Keratinocyte (primary cell): ENCODE results near the gene PRSS58. TPM values are rescaled to one million over a fixed set of nuclear protein-coding genes. Genes with fewer than 3 reads are reported as not detected.

Source experiments
- DNase-seq: peaks from one replicate; pipeline ENCODE4 v3.0.0-alpha.2; 2011; ENCODE audit warnings: low read depth, missing footprints, low spot score
- FAIRE-seq: peaks from 2 replicates; lab custom pipeline; 2011; peaks lifted over from hg19 to GRCh38; lab: Jason Lieb, UNC
- H2AFZ ChIP-seq: 2 replicates; pipeline ENCODE4 v1.6.0; 2012; ENCODE audit warnings: low read length, control low read depth, inconsistent platforms; ENCODE audit not compliant: control insufficient read depth
- H3K27ac ChIP-seq: 2 replicates; pipeline ENCODE4 v1.5.1; 2011; ENCODE audit warnings: low read length; ENCODE audit not compliant: control insufficient read depth, insufficient read depth
- H3K27me3 ChIP-seq: 3 replicates; pipeline ENCODE4 v1.6.0; 2011; ENCODE audit warnings: low read length; ENCODE audit not compliant: control insufficient read depth, insufficient read depth; ENCODE audit errors: extremely low read depth
- H3K36me3 ChIP-seq, 2 experiments: 2 replicates in 1 of 2; 3 replicates in 1 of 2; pipeline ENCODE4 v1.5.1; 2011; ENCODE audit warnings: low read length in 2 of 2, mild to moderate bottlenecking in 1 of 2; ENCODE audit not compliant: control insufficient read depth in 2 of 2, insufficient read depth in 2 of 2; ENCODE audit errors: extremely low read depth in 1 of 2
- H3K4me1 ChIP-seq: 3 replicates; pipeline ENCODE4 v1.5.1; 2011; ENCODE audit warnings: low read length; ENCODE audit not compliant: control insufficient read depth, insufficient read depth; ENCODE audit errors: extremely low read depth
- H3K4me2 ChIP-seq: 3 replicates; pipeline ENCODE4 v1.6.0; 2011; ENCODE audit warnings: low read depth, low read length; ENCODE audit not compliant: control insufficient read depth, insufficient read depth; ENCODE audit errors: extremely low read depth
- H3K4me3 ChIP-seq, 3 experiments: fragments of 200-600 bp in 1 of 3; sonication (generic) in 1 of 3; 2 replicates in 2 of 3; 3 replicates in 1 of 3; pipeline ENCODE4 v1.5.1; 2011 to 2016; ENCODE audit warnings: low read length in 3 of 3, mild to moderate bottlenecking in 3 of 3, control low read depth in 2 of 3, inconsistent platforms in 1 of 3, low read depth in 1 of 3, mixed read lengths in 1 of 3, mixed run types in 1 of 3, moderate library complexity in 1 of 3; ENCODE audit not compliant: control insufficient read depth in 2 of 3, insufficient read depth in 2 of 3; ENCODE audit errors: extremely low read depth in 1 of 3
- H3K79me2 ChIP-seq: 2 replicates; pipeline ENCODE4 v1.6.0; 2012; ENCODE audit warnings: low read length; ENCODE audit not compliant: control insufficient read depth, insufficient read depth
- H3K9ac ChIP-seq: 3 replicates; pipeline ENCODE4 v1.6.0; 2011; ENCODE audit warnings: low read length; ENCODE audit not compliant: control insufficient read depth, insufficient read depth; ENCODE audit errors: extremely low read depth
- H3K9me1 ChIP-seq: 3 replicates; pipeline ENCODE4 v1.6.0; 2011; ENCODE audit warnings: low read length; ENCODE audit not compliant: control insufficient read depth, insufficient read depth; ENCODE audit errors: extremely low read depth
- H3K9me3 ChIP-seq: 2 replicates; pipeline ENCODE4 v1.5.1; 2012; ENCODE audit warnings: low read depth, low read length; ENCODE audit not compliant: control insufficient read depth
- H4K20me1 ChIP-seq: 3 replicates; pipeline ENCODE4 v1.6.0; 2011; ENCODE audit warnings: low read length; ENCODE audit not compliant: control insufficient read depth, insufficient read depth; ENCODE audit errors: extremely low read depth
- CTCF ChIP-seq, 3 experiments: IDR thresholded peaks in 1 of 3; conservative IDR thresholded peaks in 1 of 3; optimal IDR thresholded peaks in 1 of 3; 2 replicates in 2 of 3; 3 replicates in 1 of 3; pipeline versions ENCODE3 to v1.5.1; 2011; ENCODE audit warnings: low read length in 3 of 3, mild to moderate bottlenecking in 3 of 3, moderate library complexity in 2 of 3, control low read depth in 1 of 3, inconsistent platforms in 1 of 3; ENCODE audit not compliant: insufficient read depth in 2 of 3; ENCODE audit errors: extremely low read depth in 1 of 3
- EZH2 ChIP-seq: IDR thresholded peaks from one replicate; pipeline ENCODE4 v1.6.1; 2012; ENCODE audit warnings: inconsistent platforms, mild to moderate bottlenecking, low read length, moderate library complexity
- dilution Hi-C: fragments of 300-500 bp; cut with MboI; formaldehyde crosslinking; loops from one replicate; pipeline ENCODE4 v1.7.0; 2020; ENCODE audit warnings: low sequenced_read_pairs; ENCODE audit not compliant: extremely low pct_ligation_motif_present
- polyA plus RNA-seq, 5 experiments: library from polyadenylated mRNA; depleted of rRNA in 3 of 5; stranded (reverse) in 3 of 5; stranded (forward) in 1 of 5; unstranded in 1 of 5; fragments of >200 nt; gene quantifications; 1 replicate in 1 of 5; 2 replicates in 3 of 5; 3 replicates in 1 of 5; pipeline versions ENCODE4 v1.2.1 to v1.2.3, GENCODE V29; 2011 to 2012; ENCODE audit warnings: missing spikeins in 2 of 5, low read depth in 1 of 5, low replicate concordance in 1 of 5
- small RNA-seq, 3 experiments: library from RNA; depleted of rRNA; stranded (forward); fragments of <200 nt; gene quantifications; one replicate each; pipeline ENCODE3, GENCODE V24; 2012; ENCODE audit warnings: low read depth in 3 of 3, low replicate concordance in 1 of 3; ENCODE audit not compliant: insufficient read length in 3 of 3

The PRSS58 gene
- polyA plus RNA-seq, 1 donor (not counting 4 experiments of a cell fraction or from before 2014, with no cell fraction given): not detected

- no peak for DNase-seq
- Histone ChIP-seq H3K9me3 (no peaks in the 10 kb centered on the region), H3K4me1 (no peaks in the 10 kb centered on the region), H3K9me1 (no peaks in the 10 kb centered on the region), H3K79me2 (no peaks in the 10 kb centered on the region), H3K27ac (no peak overlapping the region), H2AFZ (no peak overlapping the region), H4K20me1 (no peaks in the 10 kb centered on the region), H3K4me2 (no peak overlapping the region), H3K9ac (no peak overlapping the region), H3K4me3 (no peak overlapping the region), H3K36me3 (no peaks in the 10 kb centered on the region), H3K27me3 (no peaks in the 10 kb centered on the region)
- no peak for FAIRE-seq
- TF ChIP-seq CTCF (optimal IDR thresholded peaks at IDR 0.05 in 1 of 3, IDR thresholded peaks at IDR 0.05 in 1 of 3, conservative IDR thresholded peaks at IDR 0.05 in 1 of 3; ENCODE audit: extremely low read depth in 1 of 3, insufficient read depth in 2 of 3, low read length in 3 of 3): no peak
- TF ChIP-seq EZH2: no peak
- dilution Hi-C loops: no loop called here
Measured at GRCh38 chr7:142228537-142229104, 29.2 kb downstream of the PRSS58 start.

Small RNA genes within 50 kb of the gene (small RNA-seq; reads per million reads assigned to genes)
- gene TRBV1: 0 reads per million in 3 experiments

Other genes with a start within 250 kb of the PRSS58 start
- gene MGAM2, start 146.3 kb downstream of the PRSS58 start, polyA plus RNA-seq: 0.04 to 0.10 TPM in 2 of 3 replicates, not detected in the other